CD4-positive, alpha-beta memory T cell (primary cell): ENCODE data around the gene HSPB9. TPM values are rescaled to one million over a fixed set of nuclear protein-coding genes. Genes with fewer than 3 reads are reported as not detected.

Experiments
- CTCF ChIA-PET: fragments of 350-600 bp; sonication (Branson Sonifier 250); formaldehyde crosslinking; loops from one replicate; lab custom pipeline; 2021; ENCODE audit warnings: inconsistent platforms; ENCODE audit not compliant: partially characterized antibody; lab: Charles Lee
- POLR2A ChIA-PET: fragments of 350-600 bp; sonication (Branson Sonifier 250); formaldehyde crosslinking; loops from one replicate; lab custom pipeline; 2021; ENCODE audit not compliant: partially characterized antibody; lab: Charles Lee
- DNase-seq, 5 donors: peaks; one replicate each; pipeline versions ENCODE4 v3.0.0 to v3.0.0-alpha.2; 2020 to 2022; ENCODE audit warnings: mixed read lengths in 1 of 5
- H3K27ac ChIP-seq: one replicate; pipeline ENCODE4 v1.7.0; 2013; ENCODE audit warnings: low read depth, low read length
- H3K27me3 ChIP-seq: 2 replicates; pipeline ENCODE4 v1.7.0; 2013; ENCODE audit warnings: mild to moderate bottlenecking, low read length, moderate library complexity; ENCODE audit not compliant: insufficient read depth
- H3K36me3 ChIP-seq: 2 replicates; pipeline ENCODE4 v1.7.0; 2013; ENCODE audit warnings: mild to moderate bottlenecking, low read length, moderate library complexity; ENCODE audit not compliant: insufficient read depth
- H3K4me1 ChIP-seq: 2 replicates; pipeline ENCODE4 v1.7.0; 2013; ENCODE audit warnings: mild to moderate bottlenecking, low read length, moderate library complexity; ENCODE audit not compliant: insufficient read depth
- H3K4me3 ChIP-seq, 2 donors: one replicate each; pipeline ENCODE4 v1.7.0; 2013; ENCODE audit warnings: low read length in 2 of 2, mild to moderate bottlenecking in 1 of 2
- H3K9me3 ChIP-seq, 2 donors: one replicate each; pipeline ENCODE4 v1.7.0; 2013; ENCODE audit warnings: low read length in 2 of 2, control low read depth in 1 of 2; ENCODE audit not compliant: control insufficient read depth in 1 of 2
- H3K27ac Mint-ChIP-seq, 7 donors: one replicate each; pipeline ENCODE4 v1.8.0; 2020 to 2021; ENCODE audit warnings: mixed read lengths in 7 of 7, mild to moderate bottlenecking in 6 of 7, inconsistent platforms in 3 of 7, moderate library complexity in 3 of 7
- H3K27me3 Mint-ChIP-seq, 2 donors: one replicate each; pipeline ENCODE4 v1.8.0; 2020 to 2021; ENCODE audit warnings: mixed read lengths in 2 of 2
- H3K36me3 Mint-ChIP-seq, 2 donors: one replicate each; pipeline ENCODE4 v1.8.0; 2020 to 2021; ENCODE audit warnings: mixed read lengths in 2 of 2, inconsistent platforms in 1 of 2, mild to moderate bottlenecking in 1 of 2
- H3K4me1 Mint-ChIP-seq, 4 donors: one replicate each; pipeline ENCODE4 v1.8.0; 2020 to 2021; ENCODE audit warnings: mixed read lengths in 4 of 4, mild to moderate bottlenecking in 1 of 4
- H3K4me3 Mint-ChIP-seq, 8 donors: one replicate each; pipeline ENCODE4 v1.8.0; 2020 to 2021; ENCODE audit warnings: mixed read lengths in 8 of 8, mild to moderate bottlenecking in 7 of 8, moderate library complexity in 6 of 8, inconsistent platforms in 3 of 8
- H3K9me3 Mint-ChIP-seq, 8 donors: one replicate each; pipeline ENCODE4 v1.8.0; 2020 to 2021; ENCODE audit warnings: mixed read lengths in 8 of 8, mild to moderate bottlenecking in 5 of 8, inconsistent platforms in 3 of 8, moderate library complexity in 1 of 8
- intact Hi-C: fragments of 100-400 bp; cut with micrococcal nuclease; formaldehyde crosslinking; loops from one replicate; pipeline ENCODE4 v1.15.1; 2023
- polyA plus RNA-seq, 2 donors: library from polyadenylated mRNA; unstranded; fragments of 300-500 nt; fragmentation: Illumina TruSeq; gene quantifications; one replicate each; pipeline ENCODE4 v1.2.3, GENCODE V29; 2021
- total RNA-seq, 2 experiments: library from RNA; stranded (reverse); gene quantifications; one replicate each; pipeline ENCODE4 v1.2.3, GENCODE V29; 2021

HSPB9 gene
- total and polyA plus RNA-seq, 4 experiments from 2014 or later, result not detected

DNA sequence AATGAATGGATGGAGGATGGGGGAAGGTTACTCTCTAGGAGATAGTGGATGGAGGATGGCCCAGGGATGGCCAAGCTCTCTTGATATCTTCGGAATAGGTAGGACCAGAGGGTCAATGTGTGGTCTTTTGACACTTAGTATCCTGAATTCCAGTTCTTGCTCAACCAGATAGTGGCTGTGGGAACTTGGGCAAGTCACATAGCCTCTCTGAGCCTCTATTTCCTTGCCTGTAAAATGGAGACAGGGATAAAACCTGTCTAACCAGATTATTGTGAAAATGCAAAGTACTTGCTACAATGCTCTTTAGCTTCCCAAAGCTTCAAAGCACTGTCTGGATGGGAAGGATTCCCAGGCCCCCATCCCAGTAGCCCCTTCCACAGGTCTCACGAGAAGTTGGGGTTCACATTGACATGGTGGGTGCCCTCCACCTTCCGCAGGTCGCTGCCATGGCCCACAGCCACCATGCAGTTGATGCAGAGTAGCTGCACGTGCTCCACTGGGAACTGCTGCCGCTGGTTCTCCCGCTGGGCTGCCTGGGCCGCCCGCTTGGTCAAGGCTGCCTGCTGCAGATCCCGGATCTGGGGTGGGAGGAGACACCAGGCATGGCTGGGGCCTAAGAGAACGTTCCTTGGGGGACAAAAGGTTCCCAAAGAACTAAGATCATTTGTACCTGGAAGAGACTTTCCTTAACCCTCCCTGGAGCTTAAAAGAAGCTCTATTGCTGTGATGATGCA, 19.2 kb upstream of the HSPB9 start:
- Mint-ChIP-seq H3K9me3 (no peaks in the 10 kb centered on the region), H3K36me3 (peaks cover 0 to 9% of the 10 kb centered on the region in 2 donors), H3K27ac (no peak overlapping the region), H3K27me3 (no peaks in the 10 kb centered on the region), H3K4me3 (no peak overlapping the region), H3K4me1 (peaks cover 1 to 15% (median 8%) of the 10 kb centered on the region in 4 donors)
- H3K27ac ChIP-seq, result no peak overlapping the region
- no peak for DNase-seq
- CTCF ChIA-PET, result interaction anchor here (0.7 to 1.9 kb wide), 7 partner anchors 9 to 423 kb away, joined by 3 to 7 read pairs (median 4); partner anchors contain the start of gene DHX58
- no peak overlapping the region for H3K4me3 ChIP-seq
- no peaks in the 10 kb centered on the region for H3K27me3 ChIP-seq
- intact Hi-C loops, result no loop called here
- peaks cover 7% of the 10 kb centered on the region for H3K36me3 ChIP-seq
- peaks cover 13% of the 10 kb centered on the region for H3K4me1 ChIP-seq
- POLR2A ChIA-PET, result interaction anchor here (1.0 kb wide), 1 partner anchor 9 kb away, joined by 4 read pairs; the partner anchor contains the start of gene DHX58
- H3K9me3 ChIP-seq, result no peaks in the 10 kb centered on the region

DNA sequence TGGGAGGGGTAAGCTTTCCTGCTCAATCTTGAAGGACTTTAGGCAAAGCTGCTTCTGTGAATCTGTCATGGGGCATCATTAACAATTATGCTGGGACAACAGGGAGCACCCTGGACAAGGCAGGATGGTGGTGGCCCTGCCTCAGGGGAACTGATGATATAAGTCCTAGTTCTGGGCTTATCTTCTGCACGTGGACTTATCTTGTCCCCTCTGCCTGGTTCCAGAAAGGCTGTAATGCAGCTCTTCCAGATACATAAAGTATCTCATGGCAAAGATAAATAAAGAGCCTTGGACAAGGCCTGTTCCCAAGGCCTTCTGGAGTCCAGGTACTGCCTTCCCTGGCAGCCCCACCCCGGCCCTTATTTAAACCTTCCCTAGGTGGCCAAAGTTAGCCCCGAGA, 18.3 kb upstream of the HSPB9 start:
- POLR2A ChIA-PET, result interaction anchor here (1.0 kb wide), 1 partner anchor 8 kb away, joined by 4 read pairs; the partner anchor contains the start of gene DHX58
- H3K4me1 Mint-ChIP-seq, result peaks cover 3 to 23% (median 13%) of the 10 kb centered on the region in 4 donors

DNA sequence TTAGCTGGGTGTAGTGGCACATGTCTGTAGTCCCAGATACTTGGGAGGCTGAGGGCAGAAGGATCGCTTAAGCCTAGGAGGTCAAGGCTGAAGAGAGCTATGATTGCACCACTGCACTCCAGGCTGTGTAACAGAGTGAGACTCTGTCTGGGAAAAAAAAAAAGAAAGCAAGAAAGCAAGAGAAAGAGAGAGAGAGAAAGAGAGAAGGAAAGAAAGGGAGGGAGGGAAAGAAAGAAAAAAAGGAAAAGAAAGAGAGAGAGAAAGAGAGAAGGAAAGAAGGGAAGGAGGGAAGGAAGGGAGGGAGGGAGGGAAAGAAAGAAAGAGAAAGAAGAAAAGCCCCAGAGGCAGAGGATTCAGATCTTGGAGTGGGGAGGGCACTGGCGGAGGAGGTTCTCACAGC, 16.6 kb upstream of the HSPB9 start:
- Histone ChIP-seq H3K4me1 (peaks cover 23% of the 10 kb centered on the region), H3K9me3 (no peaks in the 10 kb centered on the region), H3K36me3 (peaks cover 7% of the 10 kb centered on the region), H3K27me3 (no peaks in the 10 kb centered on the region), H3K27ac (no peak overlapping the region), H3K4me3 (no peak overlapping the region)
- intact Hi-C loops, result no loop called here
- POLR2A ChIA-PET, result interaction anchor here (1.2 kb wide), 1 partner anchor 8 kb away, joined by 3 read pairs; no protein-coding TSS in a partner anchor
- no peak for DNase-seq
- Mint-ChIP-seq H3K4me3 (peak overlapping the region in 3 of 8 donors; percentile 20 to 52 (median 21)), H3K9me3 (peaks cover 0 to 3% (median 0%) of the 10 kb centered on the region in 8 donors), H3K4me1 (peaks cover 13 to 35% (median 24%) of the 10 kb centered on the region in 4 donors), H3K36me3 (peaks cover 5 to 19% of the 10 kb centered on the region in 2 donors), H3K27ac (no peak overlapping the region), H3K27me3 (no peaks in the 10 kb centered on the region)
- CTCF ChIA-PET, result interaction anchor here (2.0 kb wide), 1 partner anchor 143 kb away, joined by 7 read pairs; no protein-coding TSS in a partner anchor

More for the DNA sequence above, 18.3 kb upstream of the HSPB9 start:
- intact Hi-C loops, result no loop called here
- Histone ChIP-seq H3K4me1 (peaks cover 13% of the 10 kb centered on the region), H3K9me3 (no peaks in the 10 kb centered on the region), H3K4me3 (no peak overlapping the region), H3K27ac (no peak overlapping the region), H3K27me3 (no peaks in the 10 kb centered on the region), H3K36me3 (peaks cover 7% of the 10 kb centered on the region)
- Mint-ChIP-seq H3K9me3 (no peaks in the 10 kb centered on the region), H3K36me3 (peaks cover 0 to 15% of the 10 kb centered on the region in 2 donors), H3K27ac (peak overlapping the region in 1 of 7 donors; percentile 57), H3K4me3 (no peak overlapping the region), H3K27me3 (no peaks in the 10 kb centered on the region)
- CTCF ChIA-PET, result interaction anchor here (1.2 to 1.9 kb wide), 4 partner anchors 9 to 79 kb away, joined by 4 to 7 read pairs (median 6); partner anchors contain the start of gene DHX58
- DNase-seq, result no peak

DNA sequence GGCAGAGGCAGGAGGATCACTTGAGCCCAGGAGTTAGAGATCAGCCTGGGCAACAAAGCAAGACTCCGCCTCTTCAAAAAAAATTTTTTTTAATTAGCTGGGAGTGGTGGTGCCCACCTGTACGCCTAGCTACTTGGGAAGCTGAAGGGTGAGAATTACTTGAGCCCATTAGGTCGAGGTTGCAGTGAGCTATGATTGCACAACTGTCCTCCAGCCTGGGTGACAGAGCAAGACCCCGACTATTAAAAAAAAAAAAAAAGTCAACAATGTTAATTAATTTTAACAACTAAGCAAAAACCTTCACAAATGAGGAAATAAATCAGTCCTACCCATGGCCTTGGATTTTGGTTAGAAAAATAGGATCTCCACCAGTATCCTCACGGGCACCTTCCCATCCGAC, 15.5 kb upstream of the HSPB9 start:
- POLR2A ChIA-PET, result interaction anchor here (0.7 to 1.2 kb wide), 3 partner anchors 9 to 143 kb away, joined by 3 to 5 read pairs (median 3); partner anchors contain the start of gene CNP
- Mint-ChIP-seq H3K27me3 (no peaks in the 10 kb centered on the region), H3K4me3 (peak overlapping the region in 5 of 8 donors; percentile 54 to 68 (median 61)), H3K9me3 (peaks cover 0 to 3% (median 0%) of the 10 kb centered on the region in 8 donors), H3K27ac (peak overlapping the region in 1 of 7 donors; percentile 79), H3K4me1 (peaks cover 17 to 46% (median 34%) of the 10 kb centered on the region in 4 donors), H3K36me3 (peaks cover 5 to 19% of the 10 kb centered on the region in 2 donors)
- Histone ChIP-seq H3K27ac (no peak overlapping the region), H3K27me3 (no peaks in the 10 kb centered on the region), H3K36me3 (peaks cover 7% of the 10 kb centered on the region), H3K4me1 (peaks cover 34% of the 10 kb centered on the region), H3K4me3 (no peak overlapping the region), H3K9me3 (no peaks in the 10 kb centered on the region)
- CTCF ChIA-PET, result interaction anchor here (0.6 to 7.9 kb wide), 7 partner anchors 9 to 1473 kb away, joined by 3 to 88 read pairs (median 6); partner anchors contain the start of gene DNAJC7
- intact Hi-C loops, result no loop called here
- no peak for DNase-seq

DNA sequence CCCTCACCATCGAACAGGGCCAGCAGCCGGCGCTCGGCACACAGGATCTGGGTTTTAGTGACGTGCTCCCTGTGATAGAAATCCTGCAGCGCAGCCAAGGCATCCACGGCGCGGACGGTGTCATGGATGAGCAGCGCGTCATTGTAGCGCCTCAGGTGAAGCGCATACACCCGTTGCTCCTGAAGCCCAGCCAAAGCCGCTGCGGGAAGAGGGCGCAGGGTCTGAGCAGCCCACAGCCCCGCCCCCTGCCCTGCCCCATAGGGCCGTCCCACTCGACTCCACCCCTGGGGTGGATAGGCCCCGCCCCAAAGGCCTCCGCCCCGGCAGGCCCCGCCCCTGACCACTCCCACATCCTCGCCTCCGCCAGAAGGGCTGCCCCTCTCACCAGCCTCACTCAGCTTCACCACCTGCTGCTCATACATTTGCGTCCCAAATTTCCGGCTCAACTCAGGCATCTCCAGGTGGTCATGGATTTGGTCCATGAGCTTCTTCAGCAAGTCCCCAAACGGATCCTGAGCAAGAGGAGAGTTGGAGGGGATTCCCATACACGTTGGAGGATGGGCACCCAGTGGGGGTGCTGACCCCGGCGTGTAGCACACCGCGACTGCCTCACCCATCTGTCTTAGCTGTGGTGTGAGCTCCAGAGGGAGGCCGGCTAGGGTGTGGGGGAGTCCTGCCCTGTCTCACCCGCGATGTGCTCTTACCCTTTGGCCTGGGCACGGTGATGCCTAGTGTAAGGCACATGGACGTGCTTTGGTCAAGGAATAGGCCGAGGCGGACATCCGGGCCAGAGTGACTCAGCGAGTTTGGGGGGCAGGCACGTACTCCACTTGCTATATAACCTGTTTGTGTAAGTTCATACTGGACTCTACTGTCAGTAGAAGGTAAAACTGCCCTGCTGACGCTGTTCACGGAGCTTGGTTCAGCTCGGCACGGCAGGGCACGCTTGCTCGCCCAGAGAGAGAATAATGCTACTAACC, 14.7 kb upstream of the HSPB9 start:
- Mint-ChIP-seq H3K4me1 (peaks cover 21 to 53% (median 40%) of the 10 kb centered on the region in 4 donors), H3K9me3 (peaks cover 0 to 3% (median 0%) of the 10 kb centered on the region in 8 donors), H3K4me3 (peak overlapping the region; percentile 51 to 68 (median 59)), H3K36me3 (peaks cover 5 to 24% of the 10 kb centered on the region in 2 donors), H3K27me3 (no peaks in the 10 kb centered on the region), H3K27ac (peak overlapping the region in 5 of 7 donors; percentile 43 to 83 (median 58))
- ChIA-PET POLR2A (interaction anchor here (1.0 to 1.2 kb wide), 4 partner anchors 8 to 141 kb away, joined by 3 to 5 read pairs (median 4); partner anchors contain the start of genes CNP, DNAJC7 and NKIRAS2), CTCF (interaction anchor here (0.9 to 7.9 kb wide), 7 partner anchors 8 to 90 kb away, joined by 4 to 88 read pairs (median 5); partner anchors contain the start of gene DNAJC7)
- Histone ChIP-seq H3K27me3 (no peaks in the 10 kb centered on the region), H3K27ac (no peak overlapping the region), H3K4me1 (peaks cover 38% of the 10 kb centered on the region), H3K36me3 (peaks cover 7% of the 10 kb centered on the region), H3K4me3 (no peak overlapping the region), H3K9me3 (no peaks in the 10 kb centered on the region)
- intact Hi-C loops, result no loop called here
- DNase-seq, result peak; percentile 86 to 89 (median 87)

DNA sequence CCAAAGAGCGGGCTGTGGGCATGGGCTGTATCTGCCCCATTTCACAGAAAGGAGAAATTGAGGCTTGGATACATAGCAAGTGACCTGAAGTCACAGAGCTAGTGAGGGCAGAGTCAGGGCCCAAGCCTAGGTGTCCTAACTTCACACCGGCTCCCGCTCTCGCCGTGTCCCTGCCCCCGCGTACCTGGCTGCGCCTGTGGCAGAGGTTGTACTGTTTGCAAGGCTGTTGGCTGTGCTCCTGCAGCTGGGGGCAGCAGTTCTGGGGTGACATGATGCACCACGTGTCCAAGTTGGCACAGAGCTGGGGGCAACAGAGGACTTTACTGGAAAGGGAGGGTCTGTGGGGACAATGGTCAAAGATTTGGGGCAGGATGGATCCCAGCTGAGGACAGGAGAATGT, 13.5 kb upstream of the HSPB9 start:
- Histone ChIP-seq H3K4me1 (peaks cover 44% of the 10 kb centered on the region), H3K4me3 (no peak overlapping the region), H3K36me3 (peaks cover 7% of the 10 kb centered on the region), H3K9me3 (no peaks in the 10 kb centered on the region), H3K27me3 (no peaks in the 10 kb centered on the region), H3K27ac (no peak overlapping the region)
- H3K36me3 Mint-ChIP-seq, result peaks cover 5 to 22% of the 10 kb centered on the region in 2 donors
- H3K4me3 Mint-ChIP-seq, result peak overlapping the region in 2 of 8 donors; percentile 30 to 58
- no peak for DNase-seq
- peaks cover 21 to 55% (median 41%) of the 10 kb centered on the region in 4 donors for H3K4me1 Mint-ChIP-seq
- POLR2A ChIA-PET, result interaction anchor here (1.2 to 1.3 kb wide), 2 partner anchors 10 to 143 kb away, joined by 4 read pairs; partner anchors contain the start of gene CNP
- CTCF ChIA-PET, result interaction anchor here (0.9 to 7.9 kb wide), 5 partner anchors 8 to 90 kb away, joined by 4 to 88 read pairs (median 10); partner anchors contain the start of genes DNAJC7 and NKIRAS2
- intact Hi-C loops, result no loop called here
- peak overlapping the region in 4 of 7 donors; percentile 24 to 60 (median 52) for H3K27ac Mint-ChIP-seq
- no peaks in the 10 kb centered on the region for H3K27me3 Mint-ChIP-seq
- peaks cover 0 to 3% (median 0%) of the 10 kb centered on the region in 8 donors for H3K9me3 Mint-ChIP-seq
